Measurements from ENCODE around the gene SETD5.

DNA sequence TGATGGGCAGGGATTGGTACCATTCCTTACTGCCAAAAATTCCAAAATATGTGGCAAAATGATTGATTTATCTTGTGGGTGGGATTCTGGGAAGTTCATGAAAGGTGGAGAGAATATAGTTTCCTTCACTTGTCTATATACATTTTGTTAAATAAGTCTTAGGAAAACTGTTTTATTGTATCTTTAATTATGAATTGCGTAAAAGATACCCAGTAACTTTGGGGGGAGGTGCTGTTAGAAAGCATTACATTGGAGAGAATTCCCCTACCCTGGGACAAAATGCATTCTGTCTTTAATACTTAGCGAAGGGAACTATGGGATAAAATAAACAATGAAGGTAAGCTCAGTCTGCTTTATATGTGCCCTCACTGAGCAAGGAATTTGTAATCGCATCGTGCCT, 4.6 kb downstream of the SETD5 start:
- TF ChIP-seq, protein P1, sequence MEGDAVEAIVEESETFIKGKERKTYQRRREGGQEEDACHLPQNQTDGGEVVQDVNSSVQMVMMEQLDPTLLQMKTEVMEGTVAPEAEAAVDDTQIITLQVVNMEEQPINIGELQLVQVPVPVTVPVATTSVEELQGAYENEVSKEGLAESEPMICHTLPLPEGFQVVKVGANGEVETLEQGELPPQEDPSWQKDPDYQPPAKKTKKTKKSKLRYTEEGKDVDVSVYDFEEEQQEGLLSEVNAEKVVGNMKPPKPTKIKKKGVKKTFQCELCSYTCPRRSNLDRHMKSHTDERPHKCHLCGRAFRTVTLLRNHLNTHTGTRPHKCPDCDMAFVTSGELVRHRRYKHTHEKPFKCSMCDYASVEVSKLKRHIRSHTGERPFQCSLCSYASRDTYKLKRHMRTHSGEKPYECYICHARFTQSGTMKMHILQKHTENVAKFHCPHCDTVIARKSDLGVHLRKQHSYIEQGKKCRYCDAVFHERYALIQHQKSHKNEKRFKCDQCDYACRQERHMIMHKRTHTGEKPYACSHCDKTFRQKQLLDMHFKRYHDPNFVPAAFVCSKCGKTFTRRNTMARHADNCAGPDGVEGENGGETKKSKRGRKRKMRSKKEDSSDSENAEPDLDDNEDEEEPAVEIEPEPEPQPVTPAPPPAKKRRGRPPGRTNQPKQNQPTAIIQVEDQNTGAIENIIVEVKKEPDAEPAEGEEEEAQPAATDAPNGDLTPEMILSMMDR (optimal IDR thresholded peaks at IDR 0.05 in 1 of 3, IDR thresholded peaks at IDR 0.05 in 1 of 3, conservative IDR thresholded peaks at IDR 0.05 in 1 of 3; ENCODE audit: extremely low read depth in 1 of 3, insufficient read depth in 2 of 3, low read length in 3 of 3): no peak
- TF ChIP-seq EZH2 (IDR thresholded peaks at IDR 0.05; ENCODE audit: low read length): no peak
